Amniotic epithelial cell (primary cell): ENCODE results near the gene PACC1.

ENCODE experiments used
- DNase-seq: peaks from one replicate; pipeline ENCODE4 v3.0.0-alpha.2; 2010; ENCODE audit warnings: low read depth

PACC1 gene

DNA sequence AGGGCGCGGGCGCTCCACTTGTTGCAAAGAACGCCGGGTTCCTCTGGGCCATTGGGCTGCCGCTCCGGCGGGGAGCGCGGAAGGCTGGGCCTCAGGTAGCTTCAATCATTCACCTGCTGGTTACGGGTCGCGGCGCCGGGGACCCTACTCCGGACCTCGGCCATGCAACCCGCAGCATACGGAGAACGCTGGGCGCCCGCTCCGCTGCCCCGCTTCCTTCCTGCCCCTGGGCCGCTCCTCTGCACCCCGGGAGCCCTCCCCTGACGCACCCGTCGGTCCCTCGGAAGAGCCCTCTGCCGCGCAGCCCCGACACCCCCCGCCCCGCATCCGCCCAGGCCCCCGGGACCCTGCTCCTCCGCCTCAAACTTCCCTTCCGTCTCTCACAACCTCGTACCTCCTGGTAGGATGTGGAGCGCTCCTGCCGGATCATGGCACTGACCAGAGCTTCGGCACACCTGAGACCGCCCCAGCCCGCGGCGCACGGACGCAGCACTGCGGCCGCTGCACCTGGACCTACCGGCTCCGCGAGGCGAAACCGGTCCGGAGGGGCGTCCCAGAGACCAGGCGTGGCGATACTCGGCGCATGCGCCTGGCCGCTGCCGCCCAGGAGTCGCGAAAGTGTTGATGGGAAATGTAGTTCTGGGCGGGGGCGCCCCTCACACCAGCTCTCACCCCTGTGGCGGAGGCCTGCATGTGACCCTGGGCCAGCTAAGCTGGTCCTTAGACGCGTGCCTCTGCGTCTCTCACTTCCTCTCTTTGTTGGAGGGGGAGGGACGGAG lies at the start of gene PACC1:
Gene PACC1, minus strand, starts transcription at position 559 of the 779 bp plus-strand sequence. Its CDS starts 129 bp downstream, at position 430.
- DNase-seq = peak; percentile 67

DNA sequence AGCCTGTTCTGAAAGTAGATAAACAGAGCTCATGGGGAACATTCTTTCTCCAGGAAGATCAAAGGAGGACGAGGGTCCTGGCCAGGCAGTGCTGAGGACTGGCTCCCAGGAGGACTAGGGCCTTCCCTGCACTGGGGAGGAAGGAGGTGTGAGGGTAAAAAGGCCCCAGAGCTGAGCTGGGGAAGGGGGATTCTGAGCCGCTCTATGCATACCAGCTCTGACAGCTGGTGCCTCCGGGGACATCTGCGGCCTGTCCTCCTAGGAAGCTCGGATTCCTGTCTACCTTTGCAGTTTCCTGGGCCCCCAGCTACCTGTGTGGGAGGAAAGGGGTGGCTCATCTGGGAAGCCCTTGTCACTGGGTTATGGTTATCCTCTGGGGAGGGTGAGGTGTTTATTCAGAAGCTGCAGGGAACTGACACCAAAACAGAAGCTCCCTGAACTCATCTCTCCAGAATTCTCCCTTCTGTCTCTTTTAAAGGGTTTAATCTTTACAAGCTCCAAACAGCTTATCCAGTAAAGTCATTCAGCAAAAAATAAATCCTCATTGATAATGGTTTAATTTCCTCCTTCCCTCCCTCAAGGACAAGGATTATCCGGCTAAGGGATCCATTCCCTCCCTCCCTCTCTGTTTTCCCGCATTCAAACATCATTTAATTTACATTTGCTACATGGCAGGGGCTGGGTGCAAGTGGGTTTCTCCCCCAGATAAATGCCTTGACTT lies 49.0 kb upstream of the PACC1 start:
- DNase-seq = no peak

- no peak for DNase-seq
Measured at GRCh38 chr1:212461916-212462660, 47.4 kb upstream of the PACC1 start.

DNA sequence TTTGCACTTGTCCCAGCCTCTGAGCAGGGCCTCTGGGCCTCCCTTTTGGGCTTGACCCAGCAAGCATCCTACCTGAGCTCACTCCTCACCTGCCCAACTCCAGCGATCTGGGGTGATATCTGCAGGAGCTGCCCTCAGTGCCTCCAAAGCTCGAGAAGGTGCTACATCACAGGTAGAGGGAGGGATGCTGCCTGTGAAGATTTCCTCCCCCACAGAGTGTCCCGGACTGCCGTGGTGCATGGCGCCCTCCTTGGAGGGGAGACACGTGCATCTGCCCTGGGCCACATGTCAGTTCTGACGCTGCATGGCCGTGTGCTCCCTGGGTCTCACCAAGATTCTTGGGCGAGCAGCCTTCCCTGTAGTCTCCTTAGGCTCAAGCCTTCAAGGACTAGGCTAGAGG lies 45.7 kb upstream of the PACC1 start:
- DNase-seq = no peak

DNA sequence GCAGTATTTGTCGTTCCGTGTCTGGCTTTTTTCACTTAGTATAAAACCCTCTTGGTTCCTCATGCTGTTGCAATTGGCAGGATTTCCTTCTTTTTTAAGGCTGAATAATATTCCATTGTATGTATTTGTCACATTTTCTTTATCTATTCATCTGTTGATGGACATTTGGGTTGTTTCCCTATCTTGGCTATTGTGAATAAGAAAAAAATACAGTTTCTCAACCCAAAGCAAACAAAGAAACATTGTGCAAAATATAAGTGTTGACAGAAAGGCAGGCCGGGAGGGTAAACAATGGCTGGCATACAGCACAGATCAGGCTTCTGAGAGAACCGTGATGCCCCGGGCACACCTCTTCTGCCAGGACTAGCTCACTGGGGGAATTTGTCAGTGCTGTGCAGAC lies 45.0 kb upstream of the PACC1 start:
- no peak for DNase-seq

GRCh38 chr1:212458817-212459216 lies 44.1 kb upstream of the PACC1 start:
- DNase-seq = no peak

- DNase-seq = peak; percentile 49
Measured at GRCh38 chr1:212457740-212458338, 43.2 kb upstream of the PACC1 start.

DNA sequence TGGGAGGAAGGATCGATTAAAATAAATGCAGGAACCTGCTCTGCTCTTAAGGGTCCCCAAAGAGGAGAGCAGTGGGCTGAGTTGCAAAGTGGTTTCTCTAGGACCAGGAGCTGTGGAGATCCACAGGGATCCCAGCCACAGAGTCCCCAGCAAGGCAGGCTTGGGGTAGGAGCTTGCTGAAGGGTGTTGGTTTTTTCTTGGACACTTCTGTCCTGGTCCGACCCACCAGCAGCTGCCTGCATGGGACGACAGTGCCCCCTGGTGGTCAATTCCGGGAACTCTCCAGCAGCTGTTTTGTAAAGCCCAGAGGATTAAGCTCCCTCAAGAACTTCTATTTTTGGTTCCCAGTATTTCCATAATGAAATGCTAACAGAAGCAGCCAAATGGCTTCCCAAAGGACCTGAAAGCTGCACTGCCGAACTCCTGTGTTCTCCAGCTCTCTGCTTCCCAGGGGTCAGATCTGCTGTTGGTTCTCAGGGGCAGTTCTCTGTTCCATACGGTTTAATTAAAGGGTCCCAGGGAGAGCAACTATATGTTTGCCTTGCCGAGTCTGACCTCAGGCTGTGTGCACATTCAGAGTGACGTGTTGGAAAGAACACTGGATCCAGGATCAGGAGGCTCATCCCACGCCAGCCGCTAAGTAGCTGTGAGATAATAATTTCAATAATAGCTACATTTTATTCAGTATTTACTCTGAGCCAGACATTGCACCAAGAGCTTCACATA lies 41.3 kb upstream of the PACC1 start:
- DNase-seq = peak; percentile 73

DNA sequence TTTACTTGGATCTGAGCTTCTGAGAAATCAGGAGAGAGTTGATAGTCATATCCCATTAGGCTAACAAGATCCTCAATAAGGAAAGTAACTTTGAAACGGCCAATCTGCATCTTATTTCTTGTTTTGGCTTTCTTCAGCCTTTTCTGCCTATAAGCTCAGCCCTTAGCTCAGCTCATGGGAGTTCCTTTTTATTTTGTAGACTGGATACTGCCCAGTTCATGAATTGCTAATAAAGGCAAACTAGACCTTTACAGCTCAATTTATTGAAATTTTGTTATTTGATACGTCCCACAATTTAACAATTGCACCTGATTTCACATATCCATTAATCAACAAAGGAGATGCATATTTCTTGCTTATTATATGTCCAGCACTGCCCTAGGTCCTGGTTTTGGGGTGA lies 40.7 kb upstream of the PACC1 start:
- DNase-seq = no peak

DNA sequence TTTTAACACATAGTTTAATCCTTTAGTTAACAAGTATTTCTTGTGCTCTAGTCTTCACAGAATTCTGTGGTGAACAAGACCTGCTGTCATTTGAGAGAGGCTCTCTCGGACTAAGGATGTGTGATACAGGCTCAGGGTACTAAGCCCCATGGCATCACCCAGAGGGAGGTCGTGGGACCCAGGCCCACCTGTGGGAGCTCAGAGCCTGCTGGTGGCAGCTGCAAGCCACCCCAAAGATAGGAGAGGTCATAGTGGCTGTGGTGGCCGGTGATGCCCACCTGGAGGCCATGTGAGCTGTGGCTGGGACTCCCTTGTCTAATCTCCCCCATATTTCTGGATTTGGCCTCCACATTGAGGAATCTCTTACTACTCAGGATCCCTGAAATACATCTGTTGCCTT lies 40.1 kb upstream of the PACC1 start:
- DNase-seq = no peak

DNA sequence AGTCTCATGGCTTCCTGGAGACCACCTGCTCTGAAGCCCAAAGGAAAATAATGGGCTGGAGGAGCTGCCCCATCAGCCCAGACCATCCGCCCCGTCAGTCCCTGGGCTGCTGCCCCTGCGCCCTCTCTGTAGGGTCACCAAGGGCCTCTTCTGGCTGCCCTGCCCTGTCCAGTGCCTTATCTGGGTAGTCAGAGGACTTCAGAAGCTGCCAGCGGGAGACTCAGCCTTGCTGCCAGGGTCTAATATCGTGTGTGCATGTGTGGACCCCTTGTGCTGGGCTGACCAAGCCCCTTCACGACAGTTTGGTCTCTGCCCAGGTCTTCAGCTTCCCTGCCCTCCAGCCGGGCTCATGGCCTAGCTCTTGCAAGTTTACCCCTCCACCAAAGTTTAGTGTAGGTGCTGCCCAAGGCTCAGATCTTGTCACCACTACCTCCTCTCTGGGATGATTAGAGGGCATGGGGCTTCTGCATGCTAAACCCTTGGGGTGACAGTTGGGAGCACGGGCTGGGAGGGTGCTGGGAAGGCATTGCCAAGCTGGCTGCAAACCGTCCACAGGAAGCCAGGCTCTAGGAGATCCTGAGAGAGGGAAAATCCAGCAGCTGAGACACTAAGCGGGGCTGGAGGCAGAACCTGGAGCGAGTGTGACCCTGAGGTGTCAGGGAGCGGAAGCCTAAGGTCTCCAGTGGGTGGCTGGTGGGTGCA lies 38.6 kb upstream of the PACC1 start:
- no peak for DNase-seq

GRCh38 chr1:212452323-212453155 lies 37.9 kb upstream of the PACC1 start:
- DNase-seq = peak; percentile 54

- DNase-seq = no peak
Measured at GRCh38 chr1:212451416-212452322, 37.0 kb upstream of the PACC1 start.

- DNase-seq = no peak
Measured at GRCh38 chr1:212450331-212450881, 35.7 kb upstream of the PACC1 start.

GRCh38 chr1:212447478-212447877 lies 32.8 kb upstream of the PACC1 start:
- DNase-seq = no peak

DNA sequence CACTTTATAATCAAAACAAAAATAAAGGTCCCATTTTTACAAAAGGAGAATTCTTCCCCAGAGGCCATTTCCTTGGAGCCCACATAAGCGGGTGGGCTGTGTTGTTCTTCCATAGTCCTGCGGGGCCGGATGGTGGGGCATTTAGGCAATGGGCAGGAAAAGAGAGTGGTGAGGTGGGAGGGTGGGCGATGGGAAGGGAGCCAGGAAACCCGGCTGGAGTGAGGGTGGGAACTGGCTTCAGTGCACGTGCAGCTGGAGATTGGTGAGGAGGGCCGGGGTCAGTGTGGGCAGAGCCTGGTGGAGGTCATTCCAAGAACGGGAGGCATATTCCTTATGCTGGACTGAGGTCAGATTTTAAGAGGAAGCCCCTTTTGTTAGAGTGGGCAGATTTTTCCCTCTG lies 31.6 kb upstream of the PACC1 start:
- DNase-seq = no peak

- no peak for DNase-seq
Measured at GRCh38 chr1:212442408-212442807, 27.7 kb upstream of the PACC1 start.

DNA sequence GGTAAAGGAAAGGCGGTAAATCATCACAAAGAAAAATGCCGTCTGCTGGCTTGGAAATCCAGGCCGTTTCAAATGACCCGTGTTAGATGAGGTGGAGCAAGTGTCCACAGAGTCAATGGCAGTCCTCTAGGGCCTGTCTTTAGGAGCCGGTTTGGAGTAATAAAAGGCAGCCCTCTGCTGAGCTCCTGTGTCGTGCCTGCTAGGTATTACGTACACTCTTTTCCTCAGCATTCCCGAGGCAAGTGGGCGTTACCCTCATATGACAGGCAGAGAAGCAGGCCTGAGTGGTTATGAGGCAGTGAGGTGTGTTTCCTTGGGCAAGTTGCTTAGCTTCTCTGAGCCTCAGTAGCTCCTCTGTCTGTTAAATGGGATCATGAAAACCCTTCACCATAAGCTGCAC lies 25.7 kb upstream of the PACC1 start:
- no peak for DNase-seq

GRCh38 chr1:212438831-212439237 lies 24.1 kb upstream of the PACC1 start:
- peak; percentile 43 for DNase-seq
